Measurements from ENCODE around the gene OLFML1.

OLFML1 gene

GRCh38 chr11:7555052-7555699 lies 69.9 kb downstream of the OLFML1 start:
- no peak overlapping the region for H3K27ac ChIP-seq (replicated peaks)
- H3K27me3 ChIP-seq (ENCODE audit: insufficient read depth, poor library complexity, severe bottlenecking) = no peaks in the 10 kb centered on the region
- DNase-seq (ENCODE audit: low read depth in 1 of 2, low spot score in 1 of 2) = no peak

GRCh38 chr11:7558046-7558445 lies 72.7 kb downstream of the OLFML1 start:
- no peaks in the 10 kb centered on the region for H3K27me3 ChIP-seq (ENCODE audit: insufficient read depth, poor library complexity, severe bottlenecking)
- H3K27ac ChIP-seq (replicated peaks) = no peak overlapping the region
- DNase-seq (ENCODE audit: low read depth in 1 of 2, low spot score in 1 of 2) = no peak
- TF ChIP-seq POLR2AphosphoS5 (IDR thresholded peaks at IDR 0.05; ENCODE audit: low read depth) (no peak), GABPA (IDR thresholded peaks at IDR 0.05; ENCODE audit: low read depth) (no peak), CTCF (IDR thresholded peaks at IDR 0.05; ENCODE audit: insufficient read depth, low read length) (no peak), SPI1 (IDR thresholded peaks at IDR 0.05; ENCODE audit: borderline replicate concordance, low read depth) (no peak), REST (IDR thresholded peaks at IDR 0.05; ENCODE audit: insufficient replicate concordance, low read depth) (no peak)
- no peak overlapping the region for H3K4me3 ChIP-seq (replicated peaks; ENCODE audit: insufficient read depth, low read length)

More at GRCh38 chr11:7555052-7555699, 69.9 kb downstream of the OLFML1 start:
- H3K4me3 ChIP-seq (replicated peaks; ENCODE audit: insufficient read depth, low read length) = no peak overlapping the region
- TF ChIP-seq GABPA (IDR thresholded peaks at IDR 0.05; ENCODE audit: low read depth) (no peak), CTCF (IDR thresholded peaks at IDR 0.05; ENCODE audit: insufficient read depth, low read length) (no peak), POLR2AphosphoS5 (IDR thresholded peaks at IDR 0.05; ENCODE audit: low read depth) (no peak), REST (IDR thresholded peaks at IDR 0.05; ENCODE audit: insufficient replicate concordance, low read depth) (no peak), SPI1 (IDR thresholded peaks at IDR 0.05; ENCODE audit: borderline replicate concordance, low read depth) (no peak)

GRCh38 chr11:7559398-7560283 lies 74.3 kb downstream of the OLFML1 start:
- DNase-seq (ENCODE audit: low read depth in 1 of 2, low spot score in 1 of 2) = no peak
- TF ChIP-seq CTCF (IDR thresholded peaks at IDR 0.05; ENCODE audit: insufficient read depth, low read length) = no peak
- TF ChIP-seq POLR2AphosphoS5 (IDR thresholded peaks at IDR 0.05; ENCODE audit: low read depth) = no peak
- no peak for TF ChIP-seq GABPA (IDR thresholded peaks at IDR 0.05; ENCODE audit: low read depth)
- no peak for TF ChIP-seq REST (IDR thresholded peaks at IDR 0.05; ENCODE audit: insufficient replicate concordance, low read depth)
- TF ChIP-seq SPI1 (IDR thresholded peaks at IDR 0.05; ENCODE audit: borderline replicate concordance, low read depth) = no peak
- Histone ChIP-seq H3K27me3 (ENCODE audit: insufficient read depth, poor library complexity, severe bottlenecking) (no peaks in the 10 kb centered on the region), H3K4me3 (replicated peaks; ENCODE audit: insufficient read depth, low read length) (no peak overlapping the region), H3K27ac (replicated peaks) (no peak overlapping the region)

All from HL-60 (cell line).